ENCODE results near the gene KNG1.
"Not testable (repeated sequence)": the region's sequence is repeated elsewhere in the genome, so short reads cannot be mapped to it uniquely, and the experiment has no call there.

Gene KNG1

GRCh38 chr3:186687120-186687651 lies 30.0 kb upstream of the KNG1 start:
- Histone ChIP-seq H4K20me1 (ENCODE audit: low read depth, low read length) (no peaks in the 10 kb centered on the region), H3K9ac (ENCODE audit: low read length) (no peak overlapping the region), H3K27me3 (ENCODE audit: low read length) (no peaks in the 10 kb centered on the region), H2AFZ (ENCODE audit: low read depth, low read length, severe bottlenecking) (no peak overlapping the region), H3F3A (ENCODE audit: insufficient read depth) (no peaks in the 10 kb centered on the region), H3K9me3 (ENCODE audit: insufficient read depth, low read length) (peaks cover 8% of the 10 kb centered on the region; the same call in 1 of the 2 replicates), H3K79me2 (ENCODE audit: insufficient read depth, low read length) (no peaks in the 10 kb centered on the region), H3K4me3 (ENCODE audit: insufficient read depth, low read length, poor library complexity, severe bottlenecking) (no peak overlapping the region), H3K36me3 (ENCODE audit: low read length) (no peaks in the 10 kb centered on the region), H3K9me2 (replicated peaks; ENCODE audit: insufficient read depth, low read length) (no peaks in the 10 kb centered on the region), H3K4me2 (ENCODE audit: low read depth, low read length, poor library complexity, severe bottlenecking) (no peak overlapping the region), H3K27ac (ENCODE audit: low read depth, low read length) (no peak overlapping the region)
- TF ChIP-seq CTCF (IDR thresholded peaks at IDR 0.05; ENCODE audit: insufficient read depth, low read length, poor library complexity, severe bottlenecking) = no peak

GRCh38 chr3:186690304-186690703 lies 26.9 kb upstream of the KNG1 start:
- not testable (repeated sequence) for H2AFZ ChIP-seq (ENCODE audit: low read depth, low read length, severe bottlenecking); H3F3A ChIP-seq (ENCODE audit: insufficient read depth); H3K4me3 ChIP-seq (ENCODE audit: insufficient read depth, low read length, poor library complexity, severe bottlenecking); H3K9ac ChIP-seq (ENCODE audit: low read length); H3K27ac ChIP-seq (ENCODE audit: low read depth, low read length); H4K20me1 ChIP-seq (ENCODE audit: low read depth, low read length); H3K9me2 ChIP-seq (replicated peaks; ENCODE audit: insufficient read depth, low read length); H3K36me3 ChIP-seq (ENCODE audit: low read length); H3K9me3 ChIP-seq (ENCODE audit: insufficient read depth, low read length); H3K27me3 ChIP-seq (ENCODE audit: low read length); H3K4me2 ChIP-seq (ENCODE audit: low read depth, low read length, poor library complexity, severe bottlenecking); H3K79me2 ChIP-seq (ENCODE audit: insufficient read depth, low read length)

GRCh38 chr3:186691676-186692075 lies 25.5 kb upstream of the KNG1 start:
- Histone ChIP-seq H3K9me3 (ENCODE audit: insufficient read depth, low read length) (no peaks in the 10 kb centered on the region), H3K9me2 (replicated peaks; ENCODE audit: insufficient read depth, low read length) (no peaks in the 10 kb centered on the region), H2AFZ (ENCODE audit: low read depth, low read length, severe bottlenecking) (no peak overlapping the region), H3K79me2 (ENCODE audit: insufficient read depth, low read length) (no peaks in the 10 kb centered on the region), H3F3A (ENCODE audit: insufficient read depth) (no peaks in the 10 kb centered on the region), H3K27ac (ENCODE audit: low read depth, low read length) (no peak overlapping the region), H4K20me1 (ENCODE audit: low read depth, low read length) (no peaks in the 10 kb centered on the region), H3K9ac (ENCODE audit: low read length) (no peak overlapping the region), H3K4me2 (ENCODE audit: low read depth, low read length, poor library complexity, severe bottlenecking) (no peak overlapping the region), H3K36me3 (ENCODE audit: low read length) (no peaks in the 10 kb centered on the region), H3K4me3 (ENCODE audit: insufficient read depth, low read length, poor library complexity, severe bottlenecking) (no peak overlapping the region), H3K27me3 (ENCODE audit: low read length) (no peaks in the 10 kb centered on the region)
- TF ChIP-seq CTCF (IDR thresholded peaks at IDR 0.05; ENCODE audit: insufficient read depth, low read length, poor library complexity, severe bottlenecking) (no peak), EZH2phosphoT487 (conservative IDR thresholded peaks at IDR 0.05; ENCODE audit: low read length) (no peak)

- H3K9me2 ChIP-seq (replicated peaks; ENCODE audit: insufficient read depth, low read length) = no peaks in the 10 kb centered on the region
- H3F3A ChIP-seq (ENCODE audit: insufficient read depth) = no peaks in the 10 kb centered on the region
Observed at GRCh38 chr3:186693843-186694242, 23.3 kb upstream of the KNG1 start.

More at GRCh38 chr3:186693843-186694242, 23.3 kb upstream of the KNG1 start:
- Histone ChIP-seq H3K4me3 (ENCODE audit: insufficient read depth, low read length, poor library complexity, severe bottlenecking) (no peak overlapping the region), H3K36me3 (ENCODE audit: low read length) (no peaks in the 10 kb centered on the region), H3K27ac (ENCODE audit: low read depth, low read length) (no peak overlapping the region), H3K9ac (ENCODE audit: low read length) (no peak overlapping the region), H2AFZ (ENCODE audit: low read depth, low read length, severe bottlenecking) (no peak overlapping the region), H3K27me3 (ENCODE audit: low read length) (no peaks in the 10 kb centered on the region), H4K20me1 (ENCODE audit: low read depth, low read length) (no peaks in the 10 kb centered on the region), H3K4me2 (ENCODE audit: low read depth, low read length, poor library complexity, severe bottlenecking) (no peak overlapping the region), H3K9me3 (ENCODE audit: insufficient read depth, low read length) (no peaks in the 10 kb centered on the region), H3K79me2 (ENCODE audit: insufficient read depth, low read length) (no peaks in the 10 kb centered on the region)
- no peak for TF ChIP-seq EZH2phosphoT487 (conservative IDR thresholded peaks at IDR 0.05; ENCODE audit: low read length)
- no peak for TF ChIP-seq CTCF (IDR thresholded peaks at IDR 0.05; ENCODE audit: insufficient read depth, low read length, poor library complexity, severe bottlenecking)
